Liver (tissue), 9 donors: ENCODE measurements around the gene TRAFD1. TPM values are rescaled to one million over a fixed set of nuclear protein-coding genes. Genes with fewer than 3 reads are reported as not detected.

Experiments
- DNase-seq: peaks from one replicate; pipeline ENCODE4 v3.0.0-alpha.2; 2017; ENCODE audit warnings: low spot score
- H3K27ac ChIP-seq, 2 donors: one replicate each; pipeline ENCODE4 v1.7.0; 2013; ENCODE audit warnings: inconsistent platforms in 2 of 2, low read length in 2 of 2, control low read depth in 1 of 2, low read depth in 1 of 2, mild to moderate bottlenecking in 1 of 2
- H3K27me3 ChIP-seq, 4 donors: one replicate each; pipeline versions ENCODE4 v1.6.1 to v1.7.0; 2013; ENCODE audit warnings: low read length in 3 of 4, inconsistent platforms in 1 of 4, mild to moderate bottlenecking in 1 of 4, moderate library complexity in 1 of 4; ENCODE audit not compliant: control insufficient read depth in 4 of 4, insufficient read depth in 4 of 4
- H3K36me3 ChIP-seq, 4 donors: one replicate each; pipeline versions ENCODE4 v1.6.1 to v1.7.0; 2013; ENCODE audit warnings: low read length in 3 of 4, mild to moderate bottlenecking in 3 of 4, low read depth in 1 of 4, moderate library complexity in 1 of 4; ENCODE audit not compliant: control insufficient read depth in 4 of 4, insufficient read depth in 3 of 4
- H3K4me1 ChIP-seq, 4 donors: one replicate each; pipeline versions ENCODE4 v1.6.1 to v1.7.0; 2013; ENCODE audit warnings: low read length in 3 of 4, mild to moderate bottlenecking in 3 of 4, moderate library complexity in 1 of 4; ENCODE audit not compliant: control insufficient read depth in 4 of 4, insufficient read depth in 4 of 4
- H3K4me3 ChIP-seq, 3 donors: one replicate each; pipeline versions ENCODE4 v1.6.1 to v1.7.0; 2013; ENCODE audit warnings: low read length in 3 of 3, control low read depth in 1 of 3, low read depth in 1 of 3, mild to moderate bottlenecking in 1 of 3
- H3K9ac ChIP-seq, 2 donors: one replicate each; pipeline ENCODE4 v1.7.0; 2013; ENCODE audit warnings: low read length in 2 of 2, mild to moderate bottlenecking in 2 of 2, moderate library complexity in 2 of 2, control low read depth in 1 of 2, low read depth in 1 of 2
- H3K9me3 ChIP-seq, 4 donors: one replicate each; pipeline versions ENCODE4 v1.6.1 to v1.7.0; 2013; ENCODE audit warnings: low read length in 3 of 4; ENCODE audit not compliant: control insufficient read depth in 4 of 4
- CTCF ChIP-seq: fragments of 150-350 bp; IDR thresholded peaks from 2 replicates; pipeline ENCODE4 v1.5.1; 2017; ENCODE audit warnings: improper control_type of control experiment, low read depth, low read length; ENCODE audit not compliant: missing input control
- EGR1 ChIP-seq, 2 donors: IDR thresholded peaks; 2 replicates each; pipeline ENCODE4 v1.6.1; 2016 to 2018; ENCODE audit warnings: antibody characterized with exemption in 2 of 2, low read depth in 2 of 2
- GABPA ChIP-seq, 2 donors: IDR thresholded peaks in 1 of 2; conservative IDR thresholded peaks in 1 of 2; 2 replicates each; pipeline ENCODE4 v1.6.1; 2016; ENCODE audit warnings: antibody characterized with exemption in 2 of 2, mild to moderate bottlenecking in 1 of 2, moderate library complexity in 1 of 2
- JUND ChIP-seq, 2 donors: IDR thresholded peaks; 2 replicates each; pipeline ENCODE4 v1.6.1; 2016; ENCODE audit warnings: antibody characterized with exemption in 2 of 2
- MAX ChIP-seq: IDR thresholded peaks from 2 replicates; pipeline ENCODE4 v1.6.1; 2016; ENCODE audit warnings: antibody characterized with exemption
- NR2F2 ChIP-seq: IDR thresholded peaks from 2 replicates; pipeline ENCODE4 v1.6.1; 2016; ENCODE audit warnings: antibody characterized with exemption
- RAD21 ChIP-seq, 2 donors: IDR thresholded peaks; 2 replicates each; pipeline ENCODE4 v1.6.1; 2016; ENCODE audit warnings: antibody characterized with exemption in 2 of 2, mild to moderate bottlenecking in 2 of 2
- RXRA ChIP-seq, 2 donors: IDR thresholded peaks; 2 replicates each; pipeline ENCODE4 v1.6.1; 2017 to 2018; ENCODE audit warnings: antibody characterized with exemption in 2 of 2, mild to moderate bottlenecking in 1 of 2
- SP1 ChIP-seq: IDR thresholded peaks from 2 replicates; pipeline ENCODE4 v1.6.1; 2018; ENCODE audit warnings: antibody characterized with exemption, mild to moderate bottlenecking
- TAF1 ChIP-seq: conservative IDR thresholded peaks from 2 replicates; pipeline ENCODE4 v1.6.1; 2016; ENCODE audit warnings: antibody characterized with exemption, mild to moderate bottlenecking
- WGBS: extraction: QIAGEN DNeasy Blood & Tissue Kit; methylation state at CpG from one replicate; pipeline ENCODE4 v1.1.7; 2013; 5-methylcytosine and 5-hydroxymethylcytosine counted together
- polyA plus RNA-seq, 2 donors: library from polyadenylated mRNA; stranded (reverse) in 1 of 2; unstranded in 1 of 2; fragments of 200-250 nt in 1 of 2; fragments of >200 nt in 1 of 2; fragmentation: Nextera tagmentation in 1 of 2; extraction: Ambion mirVana in 1 of 2; gene quantifications; one replicate each; pipeline versions ENCODE4 v1.2.1 to v1.2.3, GENCODE V29; 2013 to 2015
- total RNA-seq, 2 donors: library from RNA; depleted of rRNA; stranded (reverse); fragments of >200 nt; gene quantifications; one replicate each; pipeline ENCODE4 v1.2.3, GENCODE V29; 2014
- TF ChIP-seq, protein P1 (sequence below): IDR thresholded peaks from 2 replicates; pipeline ENCODE4 v1.6.1; 2016; ENCODE audit warnings: antibody characterized with exemption, mild to moderate bottlenecking
- TF ChIP-seq, protein P2 (sequence below): IDR thresholded peaks from 2 replicates; pipeline ENCODE4 v1.6.1; 2016; ENCODE audit warnings: antibody characterized with exemption
- donor health status: healthy.
- donor health status: healthy.
- donor health status: healthy.
- donor health status: healthy.
- donor health status: healthy.

Gene TRAFD1
- total and polyA plus RNA-seq, 4 donors: 7.0 to 19.3 (median 13.2) TPM

GRCh38 chr12:112133418-112133817 lies 8.1 kb downstream of the TRAFD1 start:
- Histone ChIP-seq H3K9ac (no peak overlapping the region), H3K36me3 (peaks cover 8 to 20% (median 14%) of the 10 kb centered on the region in 4 donors), H3K9me3 (no peaks in the 10 kb centered on the region), H3K27me3 (no peaks in the 10 kb centered on the region), H3K4me3 (no peak overlapping the region), H3K27ac (no peak overlapping the region), H3K4me1 (peaks cover 7 to 13% (median 10%) of the 10 kb centered on the region in 4 donors)
- 96% methylated on average over 5 of the region's 5 CpGs for WGBS
- DNase-seq: no peak
- TF ChIP-seq GABPA (IDR thresholded peaks at IDR 0.05 in 1 of 2, conservative IDR thresholded peaks at IDR 0.05 in 1 of 2): no peak

DNA sequence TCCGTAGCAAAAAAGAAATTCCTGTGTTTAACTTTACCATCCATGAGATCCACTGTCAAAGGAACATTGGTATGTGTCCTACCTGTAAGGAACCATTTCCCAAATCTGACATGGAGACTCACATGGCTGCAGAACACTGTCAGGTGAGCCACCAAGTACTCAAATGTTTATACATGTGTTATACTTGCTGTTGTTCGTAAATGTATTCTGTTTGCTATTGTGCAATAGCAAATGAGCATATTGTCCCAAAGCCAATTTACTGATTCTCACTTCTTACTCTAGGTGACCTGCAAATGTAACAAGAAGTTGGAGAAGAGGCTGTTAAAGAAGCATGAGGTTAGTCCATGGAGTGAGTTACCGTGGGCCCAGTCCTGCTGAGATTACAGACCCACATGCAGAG lies 9.4 kb downstream of the TRAFD1 start:
- Histone ChIP-seq H3K27ac (no peak overlapping the region), H3K9ac (no peak overlapping the region), H3K36me3 (peaks cover 8 to 26% (median 16%) of the 10 kb centered on the region in 4 donors), H3K4me3 (no peak overlapping the region), H3K4me1 (peaks cover 5 to 12% (median 10%) of the 10 kb centered on the region in 4 donors), H3K9me3 (no peaks in the 10 kb centered on the region), H3K27me3 (no peaks in the 10 kb centered on the region)
- WGBS: 76% methylated on average over 3 of the region's 3 CpGs
- TF ChIP-seq CTCF: no peak
- no peak for TF ChIP-seq RAD21 (IDR thresholded peaks at IDR 0.05)
- no peak for TF ChIP-seq TAF1
- no peak for TF ChIP-seq MAX
- TF ChIP-seq EGR1 (IDR thresholded peaks at IDR 0.05; ENCODE audit: low read depth in 2 of 2): no peak
- no peak for TF ChIP-seq SP1
- TF ChIP-seq, protein P1, sequence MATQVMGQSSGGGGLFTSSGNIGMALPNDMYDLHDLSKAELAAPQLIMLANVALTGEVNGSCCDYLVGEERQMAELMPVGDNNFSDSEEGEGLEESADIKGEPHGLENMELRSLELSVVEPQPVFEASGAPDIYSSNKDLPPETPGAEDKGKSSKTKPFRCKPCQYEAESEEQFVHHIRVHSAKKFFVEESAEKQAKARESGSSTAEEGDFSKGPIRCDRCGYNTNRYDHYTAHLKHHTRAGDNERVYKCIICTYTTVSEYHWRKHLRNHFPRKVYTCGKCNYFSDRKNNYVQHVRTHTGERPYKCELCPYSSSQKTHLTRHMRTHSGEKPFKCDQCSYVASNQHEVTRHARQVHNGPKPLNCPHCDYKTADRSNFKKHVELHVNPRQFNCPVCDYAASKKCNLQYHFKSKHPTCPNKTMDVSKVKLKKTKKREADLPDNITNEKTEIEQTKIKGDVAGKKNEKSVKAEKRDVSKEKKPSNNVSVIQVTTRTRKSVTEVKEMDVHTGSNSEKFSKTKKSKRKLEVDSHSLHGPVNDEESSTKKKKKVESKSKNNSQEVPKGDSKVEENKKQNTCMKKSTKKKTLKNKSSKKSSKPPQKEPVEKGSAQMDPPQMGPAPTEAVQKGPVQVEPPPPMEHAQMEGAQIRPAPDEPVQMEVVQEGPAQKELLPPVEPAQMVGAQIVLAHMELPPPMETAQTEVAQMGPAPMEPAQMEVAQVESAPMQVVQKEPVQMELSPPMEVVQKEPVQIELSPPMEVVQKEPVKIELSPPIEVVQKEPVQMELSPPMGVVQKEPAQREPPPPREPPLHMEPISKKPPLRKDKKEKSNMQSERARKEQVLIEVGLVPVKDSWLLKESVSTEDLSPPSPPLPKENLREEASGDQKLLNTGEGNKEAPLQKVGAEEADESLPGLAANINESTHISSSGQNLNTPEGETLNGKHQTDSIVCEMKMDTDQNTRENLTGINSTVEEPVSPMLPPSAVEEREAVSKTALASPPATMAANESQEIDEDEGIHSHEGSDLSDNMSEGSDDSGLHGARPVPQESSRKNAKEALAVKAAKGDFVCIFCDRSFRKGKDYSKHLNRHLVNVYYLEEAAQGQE: no peak
- TF ChIP-seq RXRA (IDR thresholded peaks at IDR 0.05): no peak
- DNase-seq: no peak

DNA sequence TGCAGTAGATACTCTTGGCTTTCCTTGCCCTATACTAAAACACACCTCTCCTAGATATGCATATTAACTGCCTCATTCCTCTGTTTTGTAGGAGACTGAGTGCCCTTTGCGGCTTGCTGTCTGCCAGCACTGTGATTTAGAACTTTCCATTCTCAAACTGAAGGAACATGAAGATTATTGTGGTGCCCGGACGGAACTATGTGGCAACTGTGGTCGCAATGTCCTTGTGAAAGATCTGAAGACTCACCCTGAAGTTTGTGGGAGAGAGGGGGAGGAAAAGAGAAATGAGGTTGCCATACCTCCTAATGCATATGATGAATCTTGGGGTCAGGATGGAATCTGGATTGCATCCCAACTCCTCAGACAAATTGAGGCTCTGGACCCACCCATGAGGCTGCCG lies 15.4 kb downstream of the TRAFD1 start:
- Histone ChIP-seq H3K4me3 (no peak overlapping the region), H3K9ac (no peak overlapping the region), H3K4me1 (no peaks in the 10 kb centered on the region), H3K27me3 (no peaks in the 10 kb centered on the region), H3K9me3 (no peaks in the 10 kb centered on the region), H3K36me3 (peaks cover 16 to 63% (median 46%) of the 10 kb centered on the region in 4 donors), H3K27ac (no peak overlapping the region)
- TF ChIP-seq TAF1 (no peak), JUND (IDR thresholded peaks at IDR 0.05) (no peak), CTCF (no peak), RAD21 (IDR thresholded peaks at IDR 0.05) (no peak), NR2F2 (no peak), GABPA (IDR thresholded peaks at IDR 0.05 in 1 of 2, conservative IDR thresholded peaks at IDR 0.05 in 1 of 2) (no peak), RXRA (IDR thresholded peaks at IDR 0.05) (no peak)
- TF ChIP-seq, protein P1: no peak
- TF ChIP-seq, protein P2, sequence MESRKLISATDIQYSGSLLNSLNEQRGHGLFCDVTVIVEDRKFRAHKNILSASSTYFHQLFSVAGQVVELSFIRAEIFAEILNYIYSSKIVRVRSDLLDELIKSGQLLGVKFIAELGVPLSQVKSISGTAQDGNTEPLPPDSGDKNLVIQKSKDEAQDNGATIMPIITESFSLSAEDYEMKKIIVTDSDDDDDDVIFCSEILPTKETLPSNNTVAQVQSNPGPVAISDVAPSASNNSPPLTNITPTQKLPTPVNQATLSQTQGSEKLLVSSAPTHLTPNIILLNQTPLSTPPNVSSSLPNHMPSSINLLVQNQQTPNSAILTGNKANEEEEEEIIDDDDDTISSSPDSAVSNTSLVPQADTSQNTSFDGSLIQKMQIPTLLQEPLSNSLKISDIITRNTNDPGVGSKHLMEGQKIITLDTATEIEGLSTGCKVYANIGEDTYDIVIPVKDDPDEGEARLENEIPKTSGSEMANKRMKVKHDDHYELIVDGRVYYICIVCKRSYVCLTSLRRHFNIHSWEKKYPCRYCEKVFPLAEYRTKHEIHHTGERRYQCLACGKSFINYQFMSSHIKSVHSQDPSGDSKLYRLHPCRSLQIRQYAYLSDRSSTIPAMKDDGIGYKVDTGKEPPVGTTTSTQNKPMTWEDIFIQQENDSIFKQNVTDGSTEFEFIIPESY: no peak
- 90% methylated on average over 5 of the region's 5 CpGs for WGBS
- DNase-seq: no peak
